GM18909 (cell line): ENCODE results near the gene PECR.
"Not testable (repeated sequence)": the region's sequence is repeated elsewhere in the genome, so short reads cannot be mapped to it uniquely, and the experiment has no call there.

ENCODE experiments used
- ATAC-seq: cut with Tn5 transposase; IDR thresholded peaks from one replicate; pipeline ENCODE4 v1.9.1; 2021; ENCODE audit warnings: mild to moderate bottlenecking; ENCODE audit not compliant: unreplicated experiment, poor library complexity

Gene PECR

GRCh38 chr2:216006164-216006663, 75.4 kb downstream of the PECR start:
- ATAC-seq: peak; percentile 50

- peak; percentile 28 for ATAC-seq
Measured at GRCh38 chr2:216004697-216005283, 76.8 kb downstream of the PECR start.

GRCh38 chr2:216003876-216004696, 77.5 kb downstream of the PECR start:
- ATAC-seq: no peak

GRCh38 chr2:216002693-216003092, 78.9 kb downstream of the PECR start:
- no peak for ATAC-seq

- ATAC-seq: no peak
Measured at GRCh38 chr2:216002101-216002678, 79.4 kb downstream of the PECR start.

GRCh38 chr2:216001216-216002100, 80.2 kb downstream of the PECR start:
- ATAC-seq: no peak

GRCh38 chr2:215998636-215999035, 83.0 kb downstream of the PECR start:
- no peak for ATAC-seq

GRCh38 chr2:215997219-215997618, 84.4 kb downstream of the PECR start:
- ATAC-seq: no peak

GRCh38 chr2:215994911-215995310, 86.7 kb downstream of the PECR start:
- no peak for ATAC-seq

- not testable (repeated sequence) for ATAC-seq
Measured at GRCh38 chr2:215988556-215989207, 92.9 kb downstream of the PECR start.
